Keratinocyte (primary cell): Measurements from ENCODE around the gene L3MBTL4. TPM values are rescaled to one million over a fixed set of nuclear protein-coding genes. Genes with fewer than 3 reads are reported as not detected.

ENCODE experiments used
- DNase-seq: peaks from one replicate; pipeline ENCODE4 v3.0.0-alpha.2; 2011; ENCODE audit warnings: low read depth, missing footprints, low spot score
- FAIRE-seq: peaks from 2 replicates; lab custom pipeline; 2011; peaks lifted over from hg19 to GRCh38; lab: Jason Lieb, UNC
- H2AFZ ChIP-seq: 2 replicates; pipeline ENCODE4 v1.6.0; 2012; ENCODE audit warnings: low read length, control low read depth, inconsistent platforms; ENCODE audit not compliant: control insufficient read depth
- H3K27ac ChIP-seq: 2 replicates; pipeline ENCODE4 v1.5.1; 2011; ENCODE audit warnings: low read length; ENCODE audit not compliant: control insufficient read depth, insufficient read depth
- H3K27me3 ChIP-seq: 3 replicates; pipeline ENCODE4 v1.6.0; 2011; ENCODE audit warnings: low read length; ENCODE audit not compliant: control insufficient read depth, insufficient read depth; ENCODE audit errors: extremely low read depth
- H3K36me3 ChIP-seq, 2 experiments: 2 replicates in 1 of 2; 3 replicates in 1 of 2; pipeline ENCODE4 v1.5.1; 2011; ENCODE audit warnings: low read length in 2 of 2, mild to moderate bottlenecking in 1 of 2; ENCODE audit not compliant: control insufficient read depth in 2 of 2, insufficient read depth in 2 of 2; ENCODE audit errors: extremely low read depth in 1 of 2
- H3K4me1 ChIP-seq: 3 replicates; pipeline ENCODE4 v1.5.1; 2011; ENCODE audit warnings: low read length; ENCODE audit not compliant: control insufficient read depth, insufficient read depth; ENCODE audit errors: extremely low read depth
- H3K4me2 ChIP-seq: 3 replicates; pipeline ENCODE4 v1.6.0; 2011; ENCODE audit warnings: low read depth, low read length; ENCODE audit not compliant: control insufficient read depth, insufficient read depth; ENCODE audit errors: extremely low read depth
- H3K4me3 ChIP-seq, 3 experiments: fragments of 200-600 bp in 1 of 3; sonication (generic) in 1 of 3; 2 replicates in 2 of 3; 3 replicates in 1 of 3; pipeline ENCODE4 v1.5.1; 2011 to 2016; ENCODE audit warnings: low read length in 3 of 3, mild to moderate bottlenecking in 3 of 3, control low read depth in 2 of 3, inconsistent platforms in 1 of 3, low read depth in 1 of 3, mixed read lengths in 1 of 3, mixed run types in 1 of 3, moderate library complexity in 1 of 3; ENCODE audit not compliant: control insufficient read depth in 2 of 3, insufficient read depth in 2 of 3; ENCODE audit errors: extremely low read depth in 1 of 3
- H3K79me2 ChIP-seq: 2 replicates; pipeline ENCODE4 v1.6.0; 2012; ENCODE audit warnings: low read length; ENCODE audit not compliant: control insufficient read depth, insufficient read depth
- H3K9ac ChIP-seq: 3 replicates; pipeline ENCODE4 v1.6.0; 2011; ENCODE audit warnings: low read length; ENCODE audit not compliant: control insufficient read depth, insufficient read depth; ENCODE audit errors: extremely low read depth
- H3K9me1 ChIP-seq: 3 replicates; pipeline ENCODE4 v1.6.0; 2011; ENCODE audit warnings: low read length; ENCODE audit not compliant: control insufficient read depth, insufficient read depth; ENCODE audit errors: extremely low read depth
- H3K9me3 ChIP-seq: 2 replicates; pipeline ENCODE4 v1.5.1; 2012; ENCODE audit warnings: low read depth, low read length; ENCODE audit not compliant: control insufficient read depth
- H4K20me1 ChIP-seq: 3 replicates; pipeline ENCODE4 v1.6.0; 2011; ENCODE audit warnings: low read length; ENCODE audit not compliant: control insufficient read depth, insufficient read depth; ENCODE audit errors: extremely low read depth
- CTCF ChIP-seq, 3 experiments: IDR thresholded peaks in 1 of 3; conservative IDR thresholded peaks in 1 of 3; optimal IDR thresholded peaks in 1 of 3; 2 replicates in 2 of 3; 3 replicates in 1 of 3; pipeline versions ENCODE3 to v1.5.1; 2011; ENCODE audit warnings: low read length in 3 of 3, mild to moderate bottlenecking in 3 of 3, moderate library complexity in 2 of 3, control low read depth in 1 of 3, inconsistent platforms in 1 of 3; ENCODE audit not compliant: insufficient read depth in 2 of 3; ENCODE audit errors: extremely low read depth in 1 of 3
- EZH2 ChIP-seq: IDR thresholded peaks from one replicate; pipeline ENCODE4 v1.6.1; 2012; ENCODE audit warnings: inconsistent platforms, mild to moderate bottlenecking, low read length, moderate library complexity
- dilution Hi-C: fragments of 300-500 bp; cut with MboI; formaldehyde crosslinking; loops from one replicate; pipeline ENCODE4 v1.7.0; 2020; ENCODE audit warnings: low sequenced_read_pairs; ENCODE audit not compliant: extremely low pct_ligation_motif_present
- polyA plus RNA-seq, 5 experiments: library from polyadenylated mRNA; depleted of rRNA in 3 of 5; stranded (reverse) in 3 of 5; stranded (forward) in 1 of 5; unstranded in 1 of 5; fragments of >200 nt; gene quantifications; 1 replicate in 1 of 5; 2 replicates in 3 of 5; 3 replicates in 1 of 5; pipeline versions ENCODE4 v1.2.1 to v1.2.3, GENCODE V29; 2011 to 2012; ENCODE audit warnings: missing spikeins in 2 of 5, low read depth in 1 of 5, low replicate concordance in 1 of 5

The L3MBTL4 gene
- polyA plus RNA-seq, 1 donor (not counting 4 experiments of a cell fraction or from before 2014, with no cell fraction given) = 0.17 TPM

DNA sequence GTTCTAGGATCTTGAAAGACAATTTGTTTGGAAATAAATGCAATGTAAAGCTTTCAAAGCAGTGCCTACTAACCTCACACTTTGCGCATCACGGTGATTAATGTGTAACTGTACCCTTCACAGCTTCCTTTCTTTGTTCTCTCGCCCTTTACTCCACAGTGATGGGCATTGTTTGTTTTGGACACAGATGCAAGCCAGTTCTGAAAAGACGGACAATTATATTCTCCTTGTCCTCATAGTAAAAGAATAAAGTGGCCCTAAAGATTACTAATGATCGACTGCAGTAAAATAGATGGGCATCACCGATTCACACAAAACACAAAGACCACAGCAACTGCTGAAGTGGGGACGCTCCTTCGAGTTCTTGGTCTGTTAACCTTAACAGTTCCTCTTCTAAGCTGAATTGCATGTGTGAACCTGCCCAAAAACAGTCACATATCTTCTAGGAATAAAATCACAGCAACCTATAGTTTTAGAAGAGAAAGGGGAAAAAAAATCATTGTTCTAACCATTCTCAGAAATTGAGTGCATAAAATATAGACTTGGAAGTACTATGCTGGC is 7.7 kb downstream of the L3MBTL4 start:
- DNase-seq (no peak), FAIRE-seq (no peak)
- Histone ChIP-seq H3K9me1 (no peaks in the 10 kb centered on the region), H3K9me3 (no peaks in the 10 kb centered on the region), H2AFZ (no peak overlapping the region), H4K20me1 (no peaks in the 10 kb centered on the region), H3K4me2 (no peak overlapping the region), H3K79me2 (no peaks in the 10 kb centered on the region), H3K4me1 (no peaks in the 10 kb centered on the region), H3K9ac (no peak overlapping the region), H3K27me3 (no peaks in the 10 kb centered on the region), H3K27ac (no peak overlapping the region), H3K36me3 (no peaks in the 10 kb centered on the region), H3K4me3 (no peak overlapping the region)
- TF ChIP-seq CTCF (optimal IDR thresholded peaks at IDR 0.05 in 1 of 3, IDR thresholded peaks at IDR 0.05 in 1 of 3, conservative IDR thresholded peaks at IDR 0.05 in 1 of 3; ENCODE audit: extremely low read depth in 1 of 3, insufficient read depth in 2 of 3, low read length in 3 of 3) (no peak), EZH2 (no peak)
- dilution Hi-C loops = no loop called here

- Histone ChIP-seq H3K9me1 (no peaks in the 10 kb centered on the region), H3K27me3 (no peaks in the 10 kb centered on the region), H4K20me1 (no peaks in the 10 kb centered on the region), H3K4me1 (no peaks in the 10 kb centered on the region), H3K36me3 (no peaks in the 10 kb centered on the region), H3K9me3 (no peaks in the 10 kb centered on the region), H3K4me2 (no peak overlapping the region), H3K9ac (no peak overlapping the region), H3K79me2 (no peaks in the 10 kb centered on the region), H2AFZ (no peak overlapping the region), H3K4me3 (no peak overlapping the region), H3K27ac (no peak overlapping the region)
- DNase-seq (no peak), FAIRE-seq (no peak)
- dilution Hi-C loops = no loop called here
- TF ChIP-seq CTCF (optimal IDR thresholded peaks at IDR 0.05 in 1 of 3, IDR thresholded peaks at IDR 0.05 in 1 of 3, conservative IDR thresholded peaks at IDR 0.05 in 1 of 3; ENCODE audit: extremely low read depth in 1 of 3, insufficient read depth in 2 of 3, low read length in 3 of 3) (no peak), EZH2 (no peak)
Measured at GRCh38 chr18:6406075-6406909, 8.4 kb downstream of the L3MBTL4 start.
